Kidney glomerular epithelial cell (primary cell): Measurements from ENCODE around the gene B3GLCT.
A peak's percentile ranks its signal among the peaks of the same experiment; 100 is the strongest.
"Not testable (repeated sequence)": the region's sequence is repeated elsewhere in the genome, so short reads cannot be mapped to it uniquely, and the experiment has no call there.

Experiments used
- DNase-seq: peaks from one replicate; lab custom pipeline; 2025; lab: John Stamatoyannopoulos, UW

B3GLCT gene

DNA sequence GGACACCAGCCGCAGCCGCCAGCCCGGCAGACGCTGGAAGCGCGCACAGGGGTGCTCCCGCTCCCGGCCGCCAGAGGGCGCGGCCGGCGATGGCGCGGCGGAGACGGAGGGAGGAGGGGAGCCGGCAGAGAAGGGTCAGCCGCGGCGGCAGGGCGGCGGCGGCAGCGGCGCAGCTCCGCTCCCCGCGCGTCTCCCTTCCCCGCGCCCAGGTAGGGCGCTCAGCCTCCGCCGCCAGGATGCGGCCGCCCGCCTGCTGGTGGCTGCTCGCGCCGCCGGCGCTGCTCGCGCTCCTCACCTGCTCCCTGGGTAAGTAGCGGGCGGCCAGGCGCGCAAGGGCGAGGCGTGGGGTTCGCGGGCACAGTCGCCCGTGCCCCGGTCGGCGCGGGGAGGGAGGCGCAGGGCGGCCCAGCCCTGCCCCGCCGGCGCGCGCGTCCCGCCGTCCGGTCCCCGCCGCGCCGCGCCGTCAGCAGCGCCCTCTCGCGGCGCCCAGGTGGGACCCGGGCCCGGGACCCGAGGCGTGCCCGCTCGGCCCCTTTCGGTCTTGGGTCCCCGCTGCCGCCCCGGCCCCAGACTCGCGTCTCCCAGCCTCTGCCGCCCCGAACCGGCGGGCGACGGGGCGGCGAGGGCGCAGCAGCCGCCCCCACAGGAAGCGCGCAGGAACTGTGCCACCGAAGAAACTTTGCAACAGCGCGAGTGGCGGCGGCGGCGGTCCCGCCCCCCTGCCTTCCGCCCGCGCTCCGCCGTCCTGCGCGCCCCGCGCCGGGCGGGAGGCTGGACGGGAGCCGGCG is at the start of gene B3GLCT:
TSS of gene B3GLCT (plus strand) at position 127 of the 788 bp plus-strand sequence. CDS start at position 237, 110 bp downstream.
- peak; percentile 74 for DNase-seq

DNA sequence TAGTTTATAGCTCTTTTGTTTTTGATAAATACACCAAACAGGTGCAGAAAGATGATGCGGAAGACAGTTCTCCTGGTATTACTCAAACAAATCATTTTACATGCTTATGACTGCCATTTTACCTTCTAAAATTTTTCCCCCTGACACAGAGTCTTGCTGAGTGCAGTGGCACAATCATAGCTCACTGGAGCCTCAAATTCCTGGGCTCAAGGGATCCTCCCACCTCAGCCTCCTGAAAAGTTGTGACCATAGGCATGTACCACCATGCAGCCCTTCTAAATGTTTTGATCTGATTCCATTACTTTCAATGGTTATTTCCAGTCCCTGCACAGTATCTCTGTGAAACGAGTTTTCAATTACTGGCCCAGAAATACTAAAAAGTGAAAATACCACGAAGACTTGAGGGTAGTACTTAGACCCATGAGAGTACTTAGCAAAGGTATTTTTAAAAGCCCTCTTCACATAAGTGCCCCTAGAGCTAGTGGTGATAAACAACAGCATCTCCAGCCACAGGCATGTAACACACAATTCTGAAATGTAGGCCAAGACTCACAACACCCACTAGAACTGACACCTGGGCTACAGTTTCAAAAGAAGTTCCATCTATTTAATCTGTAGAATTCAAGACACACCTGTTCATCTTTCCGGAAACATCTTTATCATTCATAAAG is 49.3 kb upstream of the B3GLCT start:
- no peak for DNase-seq

DNA sequence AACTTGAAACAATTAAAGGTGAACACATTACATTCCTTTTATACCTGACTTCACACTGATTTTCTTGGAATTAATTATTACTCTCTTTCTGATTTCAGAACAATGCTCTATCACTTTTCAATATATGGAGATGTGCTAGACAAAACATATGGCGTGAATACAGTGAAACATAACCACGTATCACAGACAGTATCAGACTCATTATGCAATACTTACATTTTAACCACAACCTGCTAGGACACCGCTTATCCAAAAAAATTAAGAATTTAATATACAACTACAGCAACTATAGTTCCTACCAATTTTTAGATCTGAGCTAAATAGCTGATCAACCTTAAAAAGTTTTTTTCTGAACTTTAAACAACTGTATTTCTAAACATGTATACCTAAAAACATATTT is 47.9 kb upstream of the B3GLCT start:
- no peak for DNase-seq

- DNase-seq = no peak
Measured at GRCh38 chr13:31154939-31155338, 44.8 kb upstream of the B3GLCT start.

DNA sequence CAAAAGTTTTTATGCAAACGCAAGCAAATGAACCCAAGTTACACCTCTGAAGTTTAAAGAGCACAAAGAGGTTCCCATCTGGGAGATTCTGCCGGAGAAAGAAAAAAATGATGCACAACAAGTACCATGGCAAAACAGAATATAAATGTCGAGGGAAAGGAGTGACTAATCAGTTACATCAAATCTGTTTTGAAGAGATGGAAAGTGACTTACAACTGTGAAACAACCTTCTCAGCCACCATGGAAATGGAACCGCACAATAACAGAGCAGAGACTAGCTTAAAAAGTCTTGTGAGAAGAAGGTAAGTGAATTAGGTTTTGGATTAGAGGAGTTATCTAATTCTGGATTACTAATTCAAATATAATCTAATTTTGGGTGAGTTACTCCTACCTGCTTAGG is 40.5 kb upstream of the B3GLCT start:
- DNase-seq = no peak

DNA sequence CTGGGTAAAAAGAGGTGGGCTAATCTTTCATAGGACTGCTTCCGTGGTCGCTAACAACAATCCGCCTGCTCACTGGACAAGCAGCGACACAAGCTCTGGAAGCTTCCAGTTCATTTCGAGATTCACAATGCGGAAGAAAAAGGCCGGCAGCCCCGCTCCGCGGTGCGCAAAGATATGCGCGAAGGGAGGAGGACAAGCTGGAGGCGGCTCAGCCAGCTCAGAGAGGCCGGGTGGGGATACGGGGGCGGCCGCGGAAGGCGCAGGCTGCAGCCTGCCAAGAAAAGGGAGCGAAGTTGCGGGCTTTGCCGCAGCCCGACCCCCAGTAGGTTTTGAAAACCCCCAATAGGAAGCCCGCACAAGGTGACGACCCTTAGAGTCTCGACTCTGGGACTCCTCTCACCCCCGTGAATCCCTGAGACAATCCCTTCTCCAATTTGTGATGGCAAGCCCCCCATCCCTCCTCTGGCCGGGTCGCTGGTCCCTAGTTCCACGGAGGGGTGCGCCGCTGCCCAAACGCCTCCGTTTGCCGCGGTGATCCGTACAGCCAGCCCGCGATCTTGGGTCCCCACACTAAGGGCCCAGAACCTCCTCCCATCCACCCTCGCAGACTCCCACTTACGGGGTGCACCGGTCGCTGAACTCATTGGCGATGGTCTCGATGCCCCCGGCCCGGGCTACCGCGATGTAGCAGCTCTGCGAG is 38.8 kb upstream of the B3GLCT start:
- peak; percentile 66 for DNase-seq

- peak; percentile 96 for DNase-seq
Measured at GRCh38 chr13:31161557-31162150, 38.1 kb upstream of the B3GLCT start, which contains the start of gene HSPH1. Gene HSPH1 (minus strand): TSS chr13:31161904. CDS start chr13:31161582, 322 bp downstream.

DNA sequence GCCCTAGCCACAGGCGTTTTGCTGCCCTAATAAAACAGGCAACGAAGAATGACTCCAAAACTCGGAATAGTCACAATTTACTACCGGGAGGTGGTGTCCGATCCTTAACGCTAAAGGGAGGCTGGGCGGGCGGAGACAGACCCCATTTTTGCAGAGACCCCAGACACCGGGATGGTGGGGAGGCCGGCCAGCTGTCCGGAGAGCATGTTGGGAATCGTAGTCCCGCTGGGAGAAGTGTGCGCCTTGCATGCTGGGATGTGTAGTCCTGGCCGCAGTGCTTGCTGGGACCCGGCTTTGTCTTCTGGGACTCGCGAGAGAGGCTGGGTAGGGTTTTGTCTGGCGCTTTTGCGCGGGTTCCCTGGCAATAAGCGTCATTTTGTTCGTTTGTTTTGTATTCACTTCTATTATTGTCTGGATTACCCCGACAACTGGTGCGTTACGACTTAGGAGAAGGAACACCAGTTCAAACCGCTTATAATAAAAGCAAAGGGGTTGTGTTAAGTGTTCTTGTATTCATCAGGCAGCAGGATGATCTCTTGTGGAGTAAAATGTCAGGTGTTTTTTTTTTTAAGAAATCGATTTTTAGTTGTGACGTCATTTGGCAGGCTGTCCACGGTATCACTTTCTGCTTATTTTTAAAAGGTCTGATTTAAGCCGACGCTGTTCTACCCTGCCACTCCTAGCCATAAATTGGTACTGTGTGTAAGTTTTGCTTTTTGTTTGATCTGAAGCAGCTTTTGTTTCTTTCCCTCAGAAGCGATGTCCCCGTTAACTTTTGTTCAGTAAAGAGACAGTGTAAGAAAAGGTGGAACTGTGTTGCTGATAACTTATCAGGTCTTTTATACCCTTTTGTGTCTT is 37.4 kb upstream of the B3GLCT start:
- DNase-seq = peak; percentile 99

- DNase-seq = no peak
Measured at GRCh38 chr13:31166591-31166990, 33.2 kb upstream of the B3GLCT start.

- no peak for DNase-seq
Measured at GRCh38 chr13:31167490-31167889, 32.3 kb upstream of the B3GLCT start.

- DNase-seq = no peak
Measured at GRCh38 chr13:31168166-31168565, 31.6 kb upstream of the B3GLCT start.

DNA sequence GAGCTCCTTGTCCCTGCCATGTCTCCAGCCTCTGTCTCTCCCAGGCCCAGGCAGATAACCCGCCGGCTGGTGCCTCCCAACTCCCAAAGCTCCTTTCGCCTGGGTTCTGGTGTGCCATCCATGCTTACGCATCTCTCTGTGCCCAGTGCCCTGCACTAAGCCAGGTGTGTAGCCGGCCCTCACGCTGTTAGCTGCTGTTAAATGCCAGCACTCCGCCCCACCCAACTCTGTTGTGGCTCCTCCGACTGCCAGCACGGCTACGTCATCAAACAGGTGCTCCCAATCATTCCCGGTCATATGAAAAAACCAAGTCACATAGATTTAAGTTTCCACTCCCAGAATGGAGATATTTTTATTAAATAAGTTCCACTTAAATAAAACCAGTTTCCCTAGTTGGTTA is 31.0 kb upstream of the B3GLCT start:
- no peak for DNase-seq

- DNase-seq = no peak
Measured at GRCh38 chr13:31172001-31172400, 27.8 kb upstream of the B3GLCT start.

DNA sequence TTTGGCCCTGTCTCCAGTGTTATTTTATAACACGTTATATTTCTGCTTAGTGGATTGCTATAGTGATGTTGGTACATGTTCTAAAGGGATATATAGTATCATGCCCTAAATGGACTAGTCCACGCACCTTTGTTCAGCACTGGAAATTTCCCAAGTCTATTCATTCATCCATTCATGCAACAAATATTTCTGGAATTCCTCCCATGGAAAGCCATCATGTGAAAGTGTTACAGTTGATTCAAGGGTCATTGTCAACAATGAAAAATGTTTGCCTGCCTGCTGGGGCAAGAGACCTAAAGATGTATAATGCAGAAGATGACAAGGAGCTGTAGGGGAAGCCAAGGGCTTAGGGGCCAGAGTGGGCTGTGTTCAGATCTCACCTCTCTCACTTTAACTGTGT is 27.2 kb upstream of the B3GLCT start:
- DNase-seq = peak; percentile 97

GRCh38 chr13:31174018-31174417 is 25.8 kb upstream of the B3GLCT start:
- DNase-seq = no peak

GRCh38 chr13:31175847-31176532 is 23.8 kb upstream of the B3GLCT start:
- no peak for DNase-seq

- DNase-seq = not testable (repeated sequence)
Measured at GRCh38 chr13:31177813-31178495, 21.8 kb upstream of the B3GLCT start.

DNA sequence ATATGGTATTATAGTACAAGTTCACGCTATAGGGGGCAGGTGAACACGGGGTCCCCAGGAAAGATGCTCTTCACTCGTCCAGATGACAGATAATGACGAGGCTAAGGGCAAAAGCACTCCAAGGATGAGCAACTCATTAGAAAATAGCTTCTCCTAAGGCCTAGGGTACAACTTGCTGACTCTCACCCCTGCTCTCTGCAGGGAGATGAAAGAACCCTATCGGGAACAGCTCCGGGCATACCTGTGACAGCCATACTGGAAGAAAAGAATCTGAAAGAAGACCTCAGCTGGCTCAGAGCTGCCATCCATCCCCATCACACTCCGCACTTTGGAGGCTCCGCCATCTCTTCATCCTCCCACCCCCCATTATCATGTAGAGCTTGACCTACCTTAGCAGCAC is 20.5 kb upstream of the B3GLCT start:
- DNase-seq = no peak

GRCh38 chr13:31179754-31180153 is 20.0 kb upstream of the B3GLCT start:
- no peak for DNase-seq

GRCh38 chr13:31182987-31183386 is 16.8 kb upstream of the B3GLCT start:
- no peak for DNase-seq
